HUES64 (cell line): Measurements from ENCODE around the gene UGT1A5.

Experiments
- H3K27ac ChIP-seq: 2 replicates; pipeline ENCODE4 v1.7.0; 2013; ENCODE audit warnings: low read depth, low read length, inconsistent platforms
- H3K27me3 ChIP-seq: 2 replicates; pipeline ENCODE4 v1.6.1; 2013; ENCODE audit warnings: mild to moderate bottlenecking, low read length; ENCODE audit not compliant: insufficient read depth
- H3K36me3 ChIP-seq: 2 replicates; pipeline ENCODE4 v1.6.1; 2013; ENCODE audit warnings: mild to moderate bottlenecking, low read length; ENCODE audit not compliant: insufficient read depth
- H3K4me1 ChIP-seq: 2 replicates; pipeline ENCODE4 v1.6.1; 2013; ENCODE audit warnings: mild to moderate bottlenecking, low read length, moderate library complexity; ENCODE audit not compliant: insufficient read depth
- H3K4me3 ChIP-seq: 2 replicates; pipeline ENCODE4 v1.5.1; 2013; ENCODE audit warnings: mild to moderate bottlenecking, low read length, moderate library complexity
- H3K9ac ChIP-seq: 2 replicates; pipeline ENCODE4 v1.6.1; 2013; ENCODE audit warnings: mild to moderate bottlenecking, low read depth, low read length
- H3K9me3 ChIP-seq: 2 replicates; pipeline ENCODE4 v1.6.1; 2013; ENCODE audit warnings: low read depth, low read length; ENCODE audit not compliant: insufficient read depth
- WGBS: fragments of 150-250, 120-280 bp; methylation state at CpG from one replicate; pipeline ENCODE4 v1.1.7; 2013; ENCODE audit warnings: missing lambda C conversion rate; 5-methylcytosine and 5-hydroxymethylcytosine counted together

The UGT1A5 gene

DNA sequence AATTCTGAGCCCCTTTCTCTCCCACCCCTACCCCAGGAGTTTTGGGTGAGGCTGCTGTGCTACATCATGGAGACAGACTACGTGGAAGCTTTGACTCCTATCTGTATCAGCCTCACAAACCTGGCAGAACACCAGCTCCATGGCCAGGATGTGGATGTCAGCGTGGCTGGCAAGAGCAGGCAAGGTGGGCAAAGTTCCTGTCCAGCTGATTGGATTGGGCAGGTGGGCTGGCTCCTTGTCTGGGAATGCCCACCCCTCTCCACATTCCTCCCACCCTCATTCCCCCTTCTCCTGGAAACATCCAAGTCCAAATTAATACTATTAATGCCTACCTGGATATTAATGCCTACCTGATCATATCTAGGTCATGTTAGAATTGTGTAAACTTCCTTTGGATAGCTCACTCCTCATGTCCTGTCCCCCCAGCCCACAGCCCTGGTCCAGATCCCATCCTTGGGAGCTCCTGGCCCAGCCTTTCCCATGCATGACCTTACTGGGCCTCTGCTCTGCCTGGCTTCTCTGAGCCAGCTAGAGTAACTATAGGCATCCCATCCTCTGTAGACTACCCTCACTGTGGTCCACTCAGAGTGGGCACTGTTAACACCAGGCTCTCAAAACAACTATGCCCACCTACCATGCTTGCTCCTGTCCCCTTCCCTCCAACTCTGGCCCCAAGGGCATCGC is 89.6 kb downstream of the UGT1A5 start:
- Histone ChIP-seq H3K27ac (no peak overlapping the region), H3K9me3 (no peaks in the 10 kb centered on the region), H3K4me1 (no peaks in the 10 kb centered on the region), H3K9ac (no peak overlapping the region), H3K4me3 (no peak overlapping the region), H3K36me3 (no peaks in the 10 kb centered on the region), H3K27me3 (no peaks in the 10 kb centered on the region)
- WGBS: 94% methylated on average over 2 of the region's 3 CpGs

DNA sequence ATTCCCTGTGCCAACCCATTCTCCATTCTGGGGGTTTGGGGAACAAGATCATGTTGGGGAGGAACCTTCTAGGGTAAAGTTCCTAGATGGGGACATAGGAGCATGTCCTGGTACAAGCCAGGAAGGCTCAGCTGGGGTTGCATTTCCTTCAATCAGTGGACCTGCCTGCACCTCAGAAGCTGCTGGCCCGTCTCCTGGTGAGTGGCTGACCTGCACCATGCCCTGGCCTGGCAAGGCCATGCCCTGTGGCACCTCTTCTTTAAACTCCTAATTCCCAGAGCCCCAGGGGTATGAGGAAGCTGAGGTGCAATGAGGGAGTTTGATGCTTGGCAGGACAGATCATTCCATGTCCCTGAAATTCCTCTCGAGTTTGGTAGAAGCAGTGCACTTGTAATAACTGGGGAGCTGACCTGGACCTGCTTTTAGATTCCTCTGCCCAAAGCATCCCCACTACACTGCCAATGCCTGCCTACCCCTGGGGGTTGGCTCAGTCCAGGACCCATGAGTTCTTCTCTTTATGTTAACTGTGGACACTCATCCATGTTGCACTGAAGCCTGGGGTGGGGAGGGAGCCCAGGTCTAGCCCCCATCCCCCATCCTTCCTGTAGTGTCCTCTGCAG is 90.7 kb downstream of the UGT1A5 start:
- Histone ChIP-seq H3K9me3 (no peaks in the 10 kb centered on the region), H3K36me3 (no peaks in the 10 kb centered on the region), H3K4me3 (no peak overlapping the region), H3K27ac (no peak overlapping the region), H3K27me3 (no peaks in the 10 kb centered on the region), H3K4me1 (no peaks in the 10 kb centered on the region), H3K9ac (no peak overlapping the region)
- WGBS: 92% methylated on average over 2 of the region's 2 CpGs

DNA sequence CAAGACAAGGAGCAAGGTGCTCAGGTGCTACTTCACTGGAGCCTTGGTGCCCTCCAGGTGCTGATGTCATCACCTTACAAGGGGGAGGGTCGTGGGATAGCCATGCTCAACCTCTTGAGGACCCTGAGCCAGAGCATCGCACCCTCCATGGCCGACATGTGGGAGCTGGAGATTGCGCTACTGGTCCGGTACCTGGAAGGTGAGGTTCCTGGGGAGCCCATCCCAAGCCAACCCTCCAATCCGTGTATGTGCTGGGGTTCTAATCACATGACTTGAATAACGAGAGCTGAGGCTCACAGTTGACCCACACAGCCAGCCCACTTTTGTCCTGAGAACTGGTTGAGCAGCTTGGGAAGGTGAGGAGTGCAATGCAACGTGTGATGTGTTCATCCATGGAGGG is 91.3 kb downstream of the UGT1A5 start:
- Histone ChIP-seq H3K9me3 (no peaks in the 10 kb centered on the region), H3K27me3 (no peaks in the 10 kb centered on the region), H3K4me3 (no peak overlapping the region), H3K9ac (no peak overlapping the region), H3K27ac (no peak overlapping the region), H3K4me1 (no peaks in the 10 kb centered on the region), H3K36me3 (no peaks in the 10 kb centered on the region)
- 77% methylated on average over 8 of the region's 8 CpGs for WGBS

DNA sequence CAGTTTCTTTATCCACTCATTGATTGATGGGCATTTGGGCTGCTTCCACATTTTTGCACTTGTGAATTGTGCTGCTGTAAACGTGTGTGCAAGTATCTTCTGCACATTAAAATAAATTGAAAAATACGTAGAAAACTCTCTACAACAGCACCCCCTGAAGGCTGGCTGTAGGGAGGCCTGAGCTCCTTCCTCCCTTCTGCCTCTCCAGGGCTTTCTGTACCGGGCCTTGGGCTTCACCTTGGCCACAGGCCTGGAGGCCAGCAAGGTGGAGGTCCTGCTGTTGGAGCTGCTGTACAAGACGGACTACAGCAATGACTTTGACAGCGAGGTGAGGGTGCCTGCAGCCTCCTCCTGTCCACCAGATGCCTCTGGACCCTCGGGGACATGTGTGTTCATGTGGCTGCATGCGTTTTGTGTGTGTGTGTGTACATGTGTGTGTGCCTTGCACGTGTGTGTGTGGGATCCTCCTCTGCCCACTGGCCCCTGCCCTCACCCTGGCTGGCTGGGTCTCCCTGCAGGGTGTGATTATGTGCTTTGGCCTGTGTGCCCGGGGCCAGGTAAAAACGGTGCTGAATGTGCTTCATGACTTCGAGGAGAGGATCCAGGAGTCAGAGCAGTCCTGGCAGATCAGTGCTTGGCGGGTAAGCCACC is 94.6 kb downstream of the UGT1A5 start:
- Histone ChIP-seq H3K4me3 (no peak overlapping the region), H3K27ac (no peak overlapping the region), H3K4me1 (no peaks in the 10 kb centered on the region), H3K27me3 (no peaks in the 10 kb centered on the region), H3K9me3 (no peaks in the 10 kb centered on the region), H3K36me3 (no peaks in the 10 kb centered on the region), H3K9ac (no peak overlapping the region)
- WGBS: 90% methylated on average over 12 of the region's 12 CpGs

DNA sequence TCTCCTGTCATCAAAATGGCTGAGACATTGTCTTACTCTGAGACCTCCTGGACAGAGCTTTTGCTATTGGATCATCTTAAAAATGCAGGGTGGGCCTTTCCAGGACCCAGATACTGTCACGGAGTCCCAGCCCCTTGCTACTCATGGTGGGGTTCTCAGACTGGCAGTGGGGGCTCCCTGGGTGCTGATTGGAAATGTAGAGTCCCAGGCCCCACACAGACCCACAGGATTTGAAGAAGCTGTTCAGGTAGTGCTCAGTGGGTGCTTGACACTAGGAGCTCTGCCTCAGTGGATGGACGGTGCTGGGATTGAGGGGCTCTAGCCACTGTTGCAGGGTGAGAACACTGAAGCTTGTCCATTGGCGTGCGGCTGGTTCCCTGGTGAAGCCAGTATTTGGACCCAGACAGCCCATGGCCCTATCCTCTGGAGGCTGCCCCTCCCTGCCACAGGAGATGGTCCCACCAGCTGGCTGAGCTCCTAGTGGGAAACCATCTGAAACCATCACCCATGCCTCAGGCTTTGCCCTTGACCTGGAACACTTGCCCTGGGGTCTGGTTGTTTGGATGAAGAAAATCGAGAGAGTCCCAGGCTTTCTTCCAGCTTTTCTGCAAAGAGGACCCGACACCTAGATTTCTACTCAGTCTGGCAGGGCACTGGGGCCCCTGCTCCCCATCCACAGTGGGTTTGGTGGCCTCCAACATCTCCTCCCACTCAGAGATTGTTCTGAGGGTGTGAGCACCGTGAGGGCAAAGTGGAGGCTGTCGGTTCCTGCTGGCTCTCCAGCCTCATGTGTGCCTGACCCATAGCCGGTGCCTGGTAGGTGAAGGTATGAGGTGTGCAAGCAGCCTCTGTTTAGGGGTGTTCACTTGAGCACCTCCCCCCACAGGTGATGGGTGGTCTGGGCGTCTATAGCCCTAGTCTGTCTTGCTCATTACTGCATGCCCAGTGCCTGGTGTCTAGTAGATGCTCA is 95.5 kb downstream of the UGT1A5 start:
- no peaks in the 10 kb centered on the region for H3K36me3 ChIP-seq
- no peaks in the 10 kb centered on the region for H3K27me3 ChIP-seq
- H3K4me3 ChIP-seq: no peak overlapping the region
- WGBS: 87% methylated on average over 10 of the region's 10 CpGs
- H3K9ac ChIP-seq: no peak overlapping the region
- no peaks in the 10 kb centered on the region for H3K9me3 ChIP-seq
- no peaks in the 10 kb centered on the region for H3K4me1 ChIP-seq
- H3K27ac ChIP-seq: no peak overlapping the region

DNA sequence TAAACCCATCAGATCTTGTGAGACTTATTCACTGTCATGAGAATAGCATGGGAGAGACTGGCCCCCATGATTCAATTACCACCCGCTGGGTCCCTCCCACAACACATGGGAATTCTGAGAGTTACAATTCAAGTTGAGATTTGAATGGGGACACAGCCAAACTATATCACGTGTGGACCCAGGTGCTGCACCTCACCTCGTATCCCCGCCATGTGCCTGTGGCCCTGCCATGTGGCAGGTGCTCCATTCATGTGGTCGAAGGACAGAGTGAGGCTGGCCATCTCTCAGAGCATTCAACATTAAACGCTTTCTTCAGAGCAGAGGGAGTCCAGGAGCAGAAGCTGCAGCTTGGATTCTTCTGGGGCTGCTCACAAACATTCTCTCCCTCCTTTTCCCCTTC is 97.7 kb downstream of the UGT1A5 start:
- Histone ChIP-seq H3K4me3 (no peak overlapping the region), H3K27ac (no peak overlapping the region), H3K4me1 (no peaks in the 10 kb centered on the region), H3K36me3 (no peaks in the 10 kb centered on the region), H3K9ac (no peak overlapping the region), H3K9me3 (no peaks in the 10 kb centered on the region), H3K27me3 (no peaks in the 10 kb centered on the region)
- WGBS: 90% methylated on average over 6 of the region's 6 CpGs

DNA sequence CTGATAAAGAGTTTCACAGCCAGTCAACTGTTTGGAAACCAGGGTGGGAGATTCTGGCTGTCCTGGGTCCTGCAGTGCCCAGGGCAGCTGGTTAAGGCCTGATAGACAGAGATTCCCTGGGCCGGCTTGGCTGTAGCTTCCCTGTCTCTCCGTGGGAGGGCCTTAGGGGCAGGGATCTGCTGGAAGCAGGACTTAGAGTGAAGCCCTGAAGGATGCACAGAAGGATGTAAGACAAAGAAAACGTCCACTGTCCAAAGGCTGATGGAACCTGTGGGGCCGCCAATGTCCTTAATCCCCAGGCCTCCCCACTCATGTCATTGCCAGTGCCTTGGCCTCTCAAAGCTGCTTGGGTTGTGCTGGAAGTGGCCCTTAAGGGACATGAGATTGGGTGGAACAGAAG is 98.4 kb downstream of the UGT1A5 start:
- Histone ChIP-seq H3K9me3 (no peaks in the 10 kb centered on the region), H3K27ac (no peak overlapping the region), H3K9ac (no peak overlapping the region), H3K4me1 (no peaks in the 10 kb centered on the region), H3K4me3 (no peak overlapping the region), H3K27me3 (no peaks in the 10 kb centered on the region), H3K36me3 (no peaks in the 10 kb centered on the region)
- WGBS: 87% methylated on average over 4 of the region's 4 CpGs

DNA sequence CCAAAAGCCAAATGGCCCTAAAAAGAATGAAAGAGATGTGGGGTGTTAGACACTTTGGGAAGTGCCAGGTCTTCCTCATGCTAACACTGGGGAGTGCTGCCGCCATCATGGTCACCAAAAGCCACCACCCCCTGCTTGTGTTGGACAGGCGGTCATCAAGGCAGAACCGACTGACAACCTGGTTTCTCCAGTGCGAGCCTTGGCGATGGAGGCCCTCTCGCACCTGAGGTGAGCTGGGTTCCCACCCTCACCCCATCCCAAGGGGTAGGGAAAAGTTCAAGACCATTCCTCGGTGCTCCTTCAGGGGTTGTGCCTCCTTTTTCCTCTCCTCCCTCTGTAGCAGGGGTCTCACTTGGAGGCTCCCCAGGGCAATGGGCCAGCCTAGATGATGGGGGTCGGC is 99.0 kb downstream of the UGT1A5 start:
- no peak overlapping the region for H3K9ac ChIP-seq
- H3K36me3 ChIP-seq: no peaks in the 10 kb centered on the region
- no peaks in the 10 kb centered on the region for H3K27me3 ChIP-seq
- H3K27ac ChIP-seq: no peak overlapping the region
- H3K4me1 ChIP-seq: no peaks in the 10 kb centered on the region
- no peak overlapping the region for H3K4me3 ChIP-seq
- 94% methylated on average over 8 of the region's 8 CpGs for WGBS
- no peaks in the 10 kb centered on the region for H3K9me3 ChIP-seq

DNA sequence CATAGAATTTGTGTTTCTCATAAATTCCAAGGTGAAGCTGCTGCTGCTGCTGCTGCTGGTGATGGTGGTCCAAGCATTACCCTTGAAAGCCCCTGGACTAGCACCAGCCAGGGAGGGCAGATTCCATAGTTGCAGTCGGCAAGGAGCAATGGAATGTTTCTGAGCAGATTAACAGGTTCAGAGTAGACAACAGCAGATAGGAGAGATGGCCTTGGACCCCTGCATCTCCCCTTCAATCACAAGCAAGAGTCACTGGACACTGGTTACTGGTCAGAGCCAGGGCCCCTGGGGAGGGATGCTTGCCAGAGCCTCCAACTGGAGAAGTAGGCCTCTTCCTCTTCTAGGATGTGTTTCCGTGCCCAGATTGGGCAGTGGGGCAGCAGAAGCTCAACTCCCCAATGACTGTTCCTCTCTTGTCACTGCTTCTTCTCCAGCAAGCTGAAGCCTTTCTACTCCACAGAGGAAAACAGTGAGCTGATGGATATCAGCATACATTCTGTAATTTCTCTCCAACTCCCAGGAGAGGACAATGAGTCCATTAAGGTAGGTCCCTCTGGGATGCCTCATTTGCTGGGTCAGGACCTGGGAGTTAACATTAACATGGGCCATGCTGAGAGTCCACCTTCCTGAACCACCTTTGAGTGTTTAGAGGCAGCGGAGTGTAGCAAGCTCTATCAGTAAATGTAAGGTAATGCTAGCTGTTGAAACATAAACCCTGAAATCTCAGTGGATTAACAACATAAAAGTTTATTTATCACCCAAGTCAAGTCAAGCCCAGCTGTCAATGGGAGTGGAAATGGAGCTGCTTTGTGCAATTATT is 100.7 kb downstream of the UGT1A5 start:
- no peak overlapping the region for H3K9ac ChIP-seq
- H3K9me3 ChIP-seq: no peaks in the 10 kb centered on the region
- no peak overlapping the region for H3K27ac ChIP-seq
- WGBS: 84% methylated on average over 3 of the region's 3 CpGs
- H3K27me3 ChIP-seq: no peaks in the 10 kb centered on the region
- no peaks in the 10 kb centered on the region for H3K36me3 ChIP-seq
- H3K4me3 ChIP-seq: no peak overlapping the region
- no peaks in the 10 kb centered on the region for H3K4me1 ChIP-seq

DNA sequence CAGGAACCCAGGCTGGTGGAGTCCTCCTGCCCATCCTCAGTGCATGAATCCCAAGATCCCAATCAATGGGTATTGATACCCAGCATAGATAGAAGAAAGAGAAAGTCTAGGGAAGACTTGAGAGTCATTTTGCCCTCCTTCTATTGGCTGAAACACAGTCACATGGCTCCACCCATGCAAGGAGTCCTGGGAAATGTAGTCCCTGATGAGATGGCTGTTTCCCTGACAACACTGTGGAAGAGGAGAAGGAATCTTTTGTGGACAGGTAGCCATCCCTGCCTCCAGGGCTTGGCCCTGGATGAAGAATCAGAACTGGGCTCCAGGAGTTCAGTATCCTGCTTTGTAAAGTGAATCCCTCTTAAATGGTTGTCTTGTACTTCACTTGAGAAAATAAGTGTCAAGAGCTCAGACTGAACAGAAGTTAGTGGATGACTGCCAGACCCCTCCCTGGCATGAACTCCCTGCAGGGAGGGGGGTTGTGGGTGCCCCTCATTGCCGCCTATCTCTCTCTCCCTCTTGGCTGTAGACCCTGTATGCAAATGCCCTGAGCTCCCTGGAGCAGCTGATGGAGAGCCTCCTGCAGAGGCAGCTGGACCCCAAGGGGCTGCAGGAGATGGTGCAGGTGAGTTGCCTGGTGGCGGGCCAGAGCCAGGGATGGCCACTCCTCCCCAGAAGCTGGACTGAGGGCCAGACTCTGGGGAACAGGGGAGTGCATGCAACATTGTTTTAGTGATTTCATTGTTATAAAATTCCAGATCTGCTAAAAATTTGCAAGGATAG is 101.5 kb downstream of the UGT1A5 start:
- Histone ChIP-seq H3K27ac (no peak overlapping the region), H3K4me3 (no peak overlapping the region), H3K4me1 (no peaks in the 10 kb centered on the region), H3K9me3 (no peaks in the 10 kb centered on the region), H3K9ac (no peak overlapping the region), H3K27me3 (no peaks in the 10 kb centered on the region), H3K36me3 (no peaks in the 10 kb centered on the region)
- 85% methylated on average over 2 of the region's 2 CpGs for WGBS
